Measurements from ENCODE around the gene NFIA.

NFIA gene

GRCh38 chr1:61386323-61386722 is 304.0 kb downstream of the NFIA start:
- DNase-seq: no peak

GRCh38 chr1:61386770-61387169 is 304.4 kb downstream of the NFIA start:
- DNase-seq: no peak

GRCh38 chr1:61387829-61388228 is 305.5 kb downstream of the NFIA start:
- no peak for DNase-seq

GRCh38 chr1:61388566-61388965 is 306.2 kb downstream of the NFIA start:
- no peak for DNase-seq

- no peak for DNase-seq
Observed at GRCh38 chr1:61389194-61389925, 307.0 kb downstream of the NFIA start.

GRCh38 chr1:61389926-61390845 is 307.8 kb downstream of the NFIA start:
- DNase-seq: no peak

- no peak for DNase-seq
Observed at GRCh38 chr1:61391730-61392129, 309.4 kb downstream of the NFIA start.

- DNase-seq: no peak
Observed at GRCh38 chr1:61392409-61393242, 310.3 kb downstream of the NFIA start.

- no peak for DNase-seq
Observed at GRCh38 chr1:61393575-61393974, 311.2 kb downstream of the NFIA start.

- no peak for DNase-seq
Observed at GRCh38 chr1:61395146-61395800, 312.9 kb downstream of the NFIA start.

GRCh38 chr1:61397495-61397894 is 315.1 kb downstream of the NFIA start:
- DNase-seq: no peak

GRCh38 chr1:61397935-61398334 is 315.6 kb downstream of the NFIA start:
- no peak for DNase-seq

- DNase-seq: no peak
Observed at GRCh38 chr1:61399199-61399598, 316.8 kb downstream of the NFIA start.

GRCh38 chr1:61400131-61400770 is 317.9 kb downstream of the NFIA start:
- DNase-seq: no peak

GRCh38 chr1:61400997-61401396 is 318.6 kb downstream of the NFIA start:
- DNase-seq: no peak

- no peak for DNase-seq
Observed at GRCh38 chr1:61403679-61404596, 321.6 kb downstream of the NFIA start.

- DNase-seq: no peak
Observed at GRCh38 chr1:61404597-61405376, 322.4 kb downstream of the NFIA start.

GRCh38 chr1:61406467-61406866 is 324.1 kb downstream of the NFIA start:
- DNase-seq: no peak

GRCh38 chr1:61412601-61413000 is 330.2 kb downstream of the NFIA start:
- DNase-seq: no peak

GRCh38 chr1:61419196-61419595 is 336.8 kb downstream of the NFIA start:
- no peak for DNase-seq

Data from right forelimb (tissue), 1 donor.